GM15510 (cell line): ENCODE results near the gene HJURP.

ENCODE experiments used
- POLR2A ChIP-seq: IDR thresholded peaks from 3 replicates; pipeline ENCODE4 v1.6.1; 2011; ENCODE audit warnings: borderline replicate concordance; ENCODE audit not compliant: insufficient read length; ENCODE audit errors: extremely low read depth

HJURP gene

DNA sequence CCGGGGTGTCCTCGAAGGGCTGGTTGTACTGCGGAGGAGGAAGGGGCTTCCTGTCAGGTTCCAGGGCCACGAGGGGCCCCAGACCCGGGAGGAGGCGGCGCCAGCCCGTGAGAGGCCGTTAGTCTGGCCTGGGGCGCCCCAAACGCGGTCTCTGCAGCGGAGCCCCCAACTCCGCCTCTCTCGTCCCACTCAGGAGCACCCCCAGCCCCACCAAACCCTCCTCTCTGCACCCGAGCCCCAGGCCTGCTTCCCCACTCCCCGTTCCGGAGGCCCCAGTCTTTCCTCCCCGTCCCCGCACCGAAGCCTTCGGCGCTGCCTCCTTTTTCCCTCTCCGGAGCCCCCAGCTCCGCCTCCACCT, 473 bp downstream of the HJURP start:
- no peak for TF ChIP-seq POLR2A

DNA sequence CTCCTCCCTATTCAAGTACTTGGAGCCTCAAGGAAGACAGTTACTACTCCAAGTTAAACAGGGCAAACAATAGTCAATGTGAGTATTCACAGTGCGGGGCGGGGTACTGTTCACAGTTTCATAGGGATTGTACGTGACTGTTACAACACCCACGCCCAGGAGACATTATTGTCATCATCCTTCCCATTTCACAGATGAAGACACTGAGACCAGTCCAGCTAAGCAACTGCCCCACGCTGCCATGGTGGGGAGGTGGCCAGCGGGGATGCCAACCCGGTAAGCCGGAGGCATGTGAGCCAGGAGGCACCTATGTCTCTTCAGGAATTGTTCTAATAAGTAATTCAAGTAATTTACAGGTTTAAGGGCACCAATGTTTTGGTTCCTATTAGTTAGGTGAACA, 982 bp downstream of the HJURP start:
- no peak for TF ChIP-seq POLR2A

DNA sequence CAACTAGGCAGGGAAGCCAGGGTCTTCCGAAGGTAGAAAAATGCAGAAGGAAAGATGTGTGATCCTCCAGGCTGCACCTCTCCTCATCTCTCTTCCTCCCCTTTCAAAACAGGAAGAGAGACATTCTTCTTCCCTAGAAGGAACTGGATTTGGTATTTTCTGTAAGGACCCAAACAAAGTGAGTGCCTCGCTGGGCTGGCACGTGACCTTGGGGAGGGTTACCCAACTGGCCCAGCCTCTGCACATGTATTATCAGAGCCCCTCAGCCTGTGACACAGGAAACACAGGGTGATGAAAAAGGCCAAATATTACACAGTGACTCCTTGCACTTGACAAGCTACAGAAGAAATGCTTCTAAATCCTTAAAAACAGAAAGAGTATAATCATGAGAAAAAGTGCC, 2.3 kb downstream of the HJURP start:
- TF ChIP-seq POLR2A: no peak

DNA sequence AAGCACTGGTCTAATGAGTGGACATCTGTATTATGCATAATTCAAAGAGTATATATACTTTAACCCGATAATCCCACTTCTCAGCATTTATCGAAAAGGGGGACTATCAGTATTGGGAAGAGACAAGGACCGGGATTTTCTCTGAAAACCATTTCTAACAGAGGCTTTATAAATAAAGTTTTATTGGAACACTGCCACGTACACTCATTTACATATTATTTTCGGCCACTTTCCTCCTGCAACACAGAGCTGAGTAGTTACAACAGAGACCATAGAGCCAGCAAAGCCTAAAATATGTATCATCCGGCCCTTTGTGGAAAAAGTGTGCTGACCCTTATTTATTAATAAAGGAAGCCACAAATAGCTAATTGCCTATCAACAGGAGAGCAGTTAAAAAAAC, 3.2 kb downstream of the HJURP start:
- no peak for TF ChIP-seq POLR2A

DNA sequence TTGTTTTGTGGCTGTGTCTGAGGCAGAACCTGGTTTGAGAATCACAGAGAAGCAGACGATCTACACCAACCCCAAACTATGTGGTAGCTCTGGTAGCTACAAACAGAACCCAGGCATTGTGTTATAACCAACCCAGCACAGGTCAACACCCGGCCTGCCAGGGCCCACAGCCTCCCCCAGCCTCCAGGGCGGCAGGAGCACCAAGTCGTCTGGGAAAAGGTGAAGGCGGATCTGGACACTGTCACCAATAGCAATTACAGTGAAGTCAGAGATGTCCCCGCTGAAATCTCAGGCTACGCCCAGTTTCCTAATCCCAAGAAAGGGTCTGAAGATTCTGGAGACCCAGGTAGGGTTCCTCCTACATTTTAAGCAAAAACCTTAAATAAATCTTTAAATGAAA, 3.6 kb downstream of the HJURP start:
- TF ChIP-seq POLR2A: no peak

DNA sequence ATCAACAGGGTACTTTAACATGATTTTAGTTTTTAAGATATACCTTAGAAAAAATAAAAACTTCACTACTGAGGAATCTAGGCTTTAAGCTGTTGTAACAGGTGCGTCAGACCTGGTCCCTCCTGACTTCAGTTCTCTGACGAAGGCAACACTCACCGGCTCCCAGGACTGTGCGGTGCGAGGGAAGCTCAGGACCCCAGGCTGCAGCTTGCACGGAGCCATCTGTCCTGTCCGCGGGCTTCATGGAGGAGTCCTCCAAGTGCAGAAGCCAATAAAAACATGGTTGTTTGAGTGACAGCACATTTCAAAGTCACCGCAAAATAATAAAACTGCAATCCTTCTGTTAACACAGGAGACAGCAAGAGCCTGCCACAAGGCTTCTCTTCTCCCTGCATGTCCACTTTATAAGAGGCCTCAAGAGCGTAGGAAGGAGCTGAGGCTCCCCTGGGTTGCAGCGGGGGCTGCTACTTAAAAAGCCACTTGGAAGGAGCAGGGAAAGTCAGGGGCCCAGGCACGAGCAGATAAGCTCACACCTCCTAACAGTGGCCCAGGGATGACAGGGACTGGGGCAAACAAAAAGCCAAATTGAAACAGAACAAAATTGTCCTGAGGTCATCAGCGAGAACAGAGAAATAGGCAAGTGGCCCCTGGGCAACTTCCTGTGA, 4.6 kb downstream of the HJURP start:
- no peak for TF ChIP-seq POLR2A

- TF ChIP-seq POLR2A: no peak
Observed at GRCh38 chr2:233848276-233848675, 6.1 kb downstream of the HJURP start.

GRCh38 chr2:233847248-233847898, 7.0 kb downstream of the HJURP start:
- TF ChIP-seq POLR2A: no peak

DNA sequence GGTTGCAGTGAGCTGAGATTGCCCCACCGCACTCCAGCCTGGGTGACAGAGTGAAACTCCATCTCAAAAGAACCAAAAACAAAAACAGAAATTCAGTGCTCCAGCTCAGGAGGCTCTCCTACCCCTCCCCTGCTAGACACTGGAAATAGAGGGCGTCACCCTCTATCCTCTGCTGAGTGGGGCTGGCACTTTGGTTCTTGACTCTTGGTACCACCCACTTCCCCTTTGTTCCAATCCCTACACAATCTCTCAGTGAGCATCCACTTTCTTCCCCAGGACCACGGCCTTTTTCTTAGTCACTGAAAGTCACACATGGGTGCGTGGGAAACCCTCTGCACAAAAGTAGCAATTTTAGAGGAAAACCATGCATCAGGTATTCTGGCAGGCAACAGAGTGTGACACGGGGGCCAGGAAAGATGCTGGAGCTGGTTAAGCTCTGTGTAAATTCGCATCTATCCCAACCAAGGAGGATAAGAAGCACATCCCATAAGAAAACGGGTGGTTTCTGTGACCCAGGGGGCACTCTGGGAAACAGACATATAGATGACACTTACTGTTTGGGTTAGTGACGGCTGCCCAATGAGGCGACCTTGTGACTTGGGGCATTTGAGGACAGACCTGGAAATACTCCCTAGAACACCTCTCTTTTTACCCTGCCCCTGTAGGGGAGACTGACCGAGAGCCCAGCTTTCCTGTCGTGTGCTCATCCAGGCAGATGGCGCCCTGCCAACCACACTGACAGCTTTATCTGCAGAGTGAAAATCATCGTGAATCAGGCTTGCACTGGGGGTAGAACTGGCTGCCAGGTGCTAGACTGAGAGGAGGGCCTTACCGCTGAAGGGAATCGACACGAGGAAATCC, 7.7 kb downstream of the HJURP start:
- no peak for TF ChIP-seq POLR2A

GRCh38 chr2:233845301-233846060, 8.9 kb downstream of the HJURP start:
- no peak for TF ChIP-seq POLR2A

- no peak for TF ChIP-seq POLR2A
Observed at GRCh38 chr2:233844836-233845235, 9.5 kb downstream of the HJURP start.

DNA sequence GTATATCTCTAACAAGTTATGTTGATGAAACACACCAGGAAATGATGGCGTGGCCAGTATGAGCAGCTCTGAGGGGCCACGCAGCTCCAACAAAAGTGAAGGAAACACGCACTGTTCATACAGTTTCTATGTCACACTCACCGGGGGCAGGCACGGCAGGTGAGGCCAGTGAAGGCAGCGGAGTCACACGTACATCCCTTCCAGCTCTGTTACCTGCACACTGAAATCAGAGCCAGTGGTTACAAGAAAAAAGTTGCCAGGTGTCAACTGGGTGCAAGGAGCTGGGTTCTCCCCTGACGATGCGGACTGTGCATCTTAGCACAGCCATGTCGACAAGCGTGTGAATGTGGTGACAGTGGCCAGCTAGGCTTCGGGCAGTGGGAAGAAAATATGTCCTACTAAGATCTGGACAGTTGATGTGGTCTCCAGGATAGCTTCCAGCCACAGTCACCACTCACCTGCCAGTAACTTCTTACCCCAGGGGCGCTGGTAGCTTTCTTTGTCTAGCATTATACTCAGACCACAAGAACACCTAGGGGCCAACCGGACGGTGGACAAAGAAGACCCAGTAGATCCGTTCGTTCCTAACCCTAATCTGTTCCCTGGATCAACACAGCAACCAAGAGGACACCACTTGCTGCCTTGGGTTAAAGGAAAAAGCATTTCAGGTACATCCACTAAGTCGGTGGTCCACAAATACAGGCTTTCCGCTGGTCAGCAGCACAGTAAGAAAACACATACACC, 10.1 kb downstream of the HJURP start:
- no peak for TF ChIP-seq POLR2A

- no peak for TF ChIP-seq POLR2A
Observed at GRCh38 chr2:233841183-233841582, 13.2 kb downstream of the HJURP start.

DNA sequence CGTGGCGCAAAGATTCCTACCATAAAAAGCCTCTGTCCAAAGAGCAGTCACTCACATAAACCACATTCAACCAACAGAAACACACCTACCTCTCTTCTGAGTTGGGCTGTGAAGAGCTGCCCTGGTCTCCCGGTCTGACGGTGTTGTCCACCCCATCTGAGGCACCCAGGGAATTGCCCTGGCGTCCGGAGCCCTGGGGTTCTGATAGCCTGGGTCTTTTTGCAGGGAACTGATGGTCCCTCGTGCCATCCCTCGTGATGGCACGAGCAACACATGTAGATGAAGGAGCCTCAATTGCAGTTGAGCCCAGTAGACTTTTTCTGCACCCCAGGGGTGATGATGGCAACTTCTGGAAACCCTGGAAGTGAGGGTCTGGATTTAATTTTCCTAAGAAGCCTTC, 13.8 kb downstream of the HJURP start:
- TF ChIP-seq POLR2A: no peak
